Measurements from ENCODE around the gene DIS3L2.

- TF ChIP-seq REST (IDR thresholded peaks at IDR 0.05; ENCODE audit: insufficient read depth in 1 of 2, low read depth in 2 of 2, low read length in 2 of 2) = no peak
- no peak for TF ChIP-seq POLR2AphosphoS5 (IDR thresholded peaks at IDR 0.05; ENCODE audit: low read depth, low read length)
- TF ChIP-seq SIN3A (IDR thresholded peaks at IDR 0.05; ENCODE audit: borderline replicate concordance, insufficient read depth, low read length) = no peak
- TF ChIP-seq TAF1 (IDR thresholded peaks at IDR 0.05; ENCODE audit: borderline replicate concordance, insufficient read depth, low read length) = no peak
These were observed 388.0 kb downstream of the DIS3L2 start for GRCh38 chr2:232349546-232349945.

Measured in PFSK-1 (cell line).